Thyroid gland (tissue), 4 donors: ENCODE data around the gene CHST11. TPM values are rescaled to one million over a fixed set of nuclear protein-coding genes. Genes with fewer than 3 reads are reported as not detected.

Experiments used
- DNase-seq, 2 donors: peaks; one replicate each; pipeline ENCODE4 v3.0.0-alpha.2; 2019
- H3K27ac ChIP-seq, 3 donors: fragments of 200-600 bp; sonication (generic); 1 replicate in 2 of 3; 2 replicates in 1 of 3; pipeline ENCODE4 v1.5.1; 2016 to 2019; ENCODE audit warnings: mild to moderate bottlenecking in 1 of 3, moderate library complexity in 1 of 3
- H3K27me3 ChIP-seq: fragments of 200-600 bp; sonication (generic); one replicate; pipeline ENCODE4 v1.5.1; 2019
- H3K36me3 ChIP-seq, 2 donors: fragments of 200-600 bp; sonication (generic); one replicate each; pipeline ENCODE4 v1.5.1; 2016 to 2019
- H3K4me1 ChIP-seq, 2 donors: fragments of 200-600 bp; sonication (generic); one replicate each; pipeline ENCODE4 v1.5.1; 2017 to 2019
- H3K4me3 ChIP-seq, 3 donors: fragments of 200-600 bp; sonication (generic); replicated peaks in 1 of 3; 1 replicate in 2 of 3; 2 replicates in 1 of 3; pipeline ENCODE4 v1.5.1; 2016; ENCODE audit warnings: mild to moderate bottlenecking in 1 of 3
- H3K9me3 ChIP-seq: fragments of 200-600 bp; sonication (generic); one replicate; pipeline ENCODE4 v1.5.1; 2017
- POLR2A ChIP-seq, 2 donors: fragments of 450-650 bp; IDR thresholded peaks; one replicate each; pipeline ENCODE4 v1.6.1; 2017; ENCODE audit warnings: antibody characterized with exemption in 2 of 2, mild to moderate bottlenecking in 2 of 2, moderate library complexity in 1 of 2
- WGBS, 2 donors: methylation state at CpG; one replicate each; pipeline ENCODE4 v1.1.5; 2017; 5-methylcytosine and 5-hydroxymethylcytosine counted together
- intact Hi-C: fragments of 100-400 bp; cut with DNase I; formaldehyde crosslinking; loops from one replicate; pipeline ENCODE4 v1.15.1; 2023
- total RNA-seq, 4 donors: library from RNA; depleted of rRNA; stranded (reverse); fragments of >200 nt; gene quantifications; one replicate each; pipeline ENCODE4 v1.2.3, GENCODE V29; 2016
- TF ChIP-seq, protein P1 (sequence below), 6 experiments: fragments of 200-600 bp in 3 of 6; fragments of 450-650 bp in 3 of 6; sonication (generic) in 3 of 6; IDR thresholded peaks; one replicate each; pipeline ENCODE4 v1.5.1; 2016 to 2019; ENCODE audit warnings: antibody characterized with exemption in 6 of 6, mild to moderate bottlenecking in 2 of 6, inconsistent platforms in 1 of 6, moderate library complexity in 1 of 6

CHST11 gene
- total RNA-seq, 4 donors from 2014 or later, result 6.9 to 11.6 (median 8.0) TPM

GRCh38 chr12:104667139-104667538, 210.4 kb downstream of the CHST11 start:
- DNase-seq, result no peak
- WGBS, 2 donors, result 81 to 83% methylated on average over 7 of the region's 7 CpGs
- intact Hi-C loops, result no loop called here
- Histone ChIP-seq H3K36me3 (no peaks in the 10 kb centered on the region), H3K27ac (no peak overlapping the region), H3K27me3 (no peaks in the 10 kb centered on the region), H3K4me3 (no peak overlapping the region), H3K9me3 (no peaks in the 10 kb centered on the region), H3K4me1 (peaks cover 29 to 40% of the 10 kb centered on the region in 2 donors)
- TF ChIP-seq, protein P1, sequence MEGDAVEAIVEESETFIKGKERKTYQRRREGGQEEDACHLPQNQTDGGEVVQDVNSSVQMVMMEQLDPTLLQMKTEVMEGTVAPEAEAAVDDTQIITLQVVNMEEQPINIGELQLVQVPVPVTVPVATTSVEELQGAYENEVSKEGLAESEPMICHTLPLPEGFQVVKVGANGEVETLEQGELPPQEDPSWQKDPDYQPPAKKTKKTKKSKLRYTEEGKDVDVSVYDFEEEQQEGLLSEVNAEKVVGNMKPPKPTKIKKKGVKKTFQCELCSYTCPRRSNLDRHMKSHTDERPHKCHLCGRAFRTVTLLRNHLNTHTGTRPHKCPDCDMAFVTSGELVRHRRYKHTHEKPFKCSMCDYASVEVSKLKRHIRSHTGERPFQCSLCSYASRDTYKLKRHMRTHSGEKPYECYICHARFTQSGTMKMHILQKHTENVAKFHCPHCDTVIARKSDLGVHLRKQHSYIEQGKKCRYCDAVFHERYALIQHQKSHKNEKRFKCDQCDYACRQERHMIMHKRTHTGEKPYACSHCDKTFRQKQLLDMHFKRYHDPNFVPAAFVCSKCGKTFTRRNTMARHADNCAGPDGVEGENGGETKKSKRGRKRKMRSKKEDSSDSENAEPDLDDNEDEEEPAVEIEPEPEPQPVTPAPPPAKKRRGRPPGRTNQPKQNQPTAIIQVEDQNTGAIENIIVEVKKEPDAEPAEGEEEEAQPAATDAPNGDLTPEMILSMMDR (IDR thresholded peaks at IDR 0.05), result no peak
- TF ChIP-seq POLR2A (IDR thresholded peaks at IDR 0.05), result no peak

DNA sequence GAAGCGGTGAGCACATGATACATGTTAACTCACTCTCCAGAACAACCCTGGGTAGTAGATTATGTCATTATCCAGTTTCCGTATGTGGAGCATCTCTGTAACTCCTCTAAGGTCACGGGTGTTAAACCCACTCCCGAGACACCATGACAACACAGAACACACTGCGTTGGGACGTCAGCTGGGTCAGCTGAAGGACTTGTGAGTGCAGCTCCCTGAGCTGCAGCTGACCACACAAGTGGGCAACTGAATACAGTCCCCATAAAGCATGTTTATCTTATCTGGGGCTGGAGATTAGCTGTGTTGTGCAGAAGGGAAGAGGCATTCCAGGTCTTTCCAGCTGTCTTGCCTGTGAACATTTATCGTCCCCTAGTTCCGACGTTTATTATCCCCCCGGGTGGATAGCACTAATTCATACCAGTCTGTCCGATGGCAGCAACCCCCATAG, 211.5 kb downstream of the CHST11 start:
- Histone ChIP-seq H3K36me3 (no peaks in the 10 kb centered on the region), H3K9me3 (no peaks in the 10 kb centered on the region), H3K27me3 (no peaks in the 10 kb centered on the region), H3K4me1 (peaks cover 41 to 52% of the 10 kb centered on the region in 2 donors), H3K27ac (peak overlapping the region; percentile 8 to 65 (median 53)), H3K4me3 (no peak overlapping the region)
- intact Hi-C loops, result no loop called here
- TF ChIP-seq, protein P1 (IDR thresholded peaks at IDR 0.05), result no peak
- TF ChIP-seq POLR2A (IDR thresholded peaks at IDR 0.05), result no peak
- DNase-seq, result peak; percentile 57 to 71
- 45 to 54% methylated on average over 7 to 11 of the region's 11 CpGs for WGBS, 2 donors

DNA sequence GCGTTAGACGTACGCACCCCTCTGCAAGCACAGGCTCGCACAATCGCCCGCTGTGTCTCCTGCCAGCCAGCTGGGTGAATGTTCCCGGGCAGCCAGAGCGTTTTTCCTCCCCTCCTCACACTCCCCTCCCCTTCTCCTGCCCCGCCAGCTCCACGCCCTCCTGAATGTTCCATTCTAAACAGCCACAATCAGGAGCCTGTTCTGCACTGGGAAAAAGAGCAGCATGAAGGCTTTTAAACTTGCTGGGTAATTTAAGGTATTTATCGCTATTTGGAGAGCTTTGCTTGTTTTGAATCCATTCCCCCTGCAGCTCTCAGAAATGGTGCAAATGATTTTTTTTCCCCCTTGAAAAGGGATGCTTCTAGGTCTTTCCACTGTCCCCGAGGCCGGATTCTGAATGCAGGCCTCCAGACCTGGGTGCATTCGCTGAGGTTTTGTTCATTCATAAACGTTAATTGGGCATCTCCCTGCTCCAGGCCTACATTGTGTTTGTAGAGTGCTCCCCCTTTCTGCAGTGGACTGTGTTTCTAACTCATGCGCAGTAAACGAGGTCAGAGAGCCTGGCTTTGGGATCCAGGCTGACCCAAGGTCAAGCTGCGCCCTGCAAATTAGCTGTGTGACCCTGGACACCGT, 212.5 kb downstream of the CHST11 start:
- Histone ChIP-seq H3K9me3 (no peaks in the 10 kb centered on the region), H3K4me1 (peaks cover 41 to 52% of the 10 kb centered on the region in 2 donors), H3K27ac (peak overlapping the region; percentile 19 to 65 (median 53)), H3K36me3 (no peaks in the 10 kb centered on the region), H3K27me3 (no peaks in the 10 kb centered on the region), H3K4me3 (no peak overlapping the region)
- TF ChIP-seq, protein P1 (IDR thresholded peaks at IDR 0.05), result no peak
- peak in 1 of 2 donors; percentile 28 for TF ChIP-seq POLR2A (IDR thresholded peaks at IDR 0.05)
- intact Hi-C loops, result no loop called here
- peak; percentile 72 to 80 for DNase-seq
- 41 to 42% methylated on average over 18 to 19 of the region's 19 CpGs for WGBS, 2 donors

GRCh38 chr12:104669851-104670337, 213.1 kb downstream of the CHST11 start:
- Histone ChIP-seq H3K27ac (peak overlapping the region; percentile 19 to 65 (median 53)), H3K9me3 (no peaks in the 10 kb centered on the region), H3K36me3 (no peaks in the 10 kb centered on the region), H3K4me1 (peaks cover 41 to 52% of the 10 kb centered on the region in 2 donors), H3K4me3 (no peak overlapping the region), H3K27me3 (no peaks in the 10 kb centered on the region)
- 70 to 77% methylated on average over 5 to 6 of the region's 6 CpGs for WGBS, 2 donors
- intact Hi-C loops, result loop anchor here (10.0 kb wide), 1 partner anchor 55 kb away; no protein-coding TSS in a partner anchor
- TF ChIP-seq, protein P1 (IDR thresholded peaks at IDR 0.05), result no peak
- TF ChIP-seq POLR2A (IDR thresholded peaks at IDR 0.05), result no peak
- DNase-seq, result peak; percentile 55 to 78
